ENCODE measurements around the gene LYPD5.

Gene LYPD5

GRCh38 chr19:43760941-43761340 is 41.3 kb downstream of the LYPD5 start:
- FAIRE-seq (no peak), DNase-seq (ENCODE audit: insufficient read length) (no peak)
- no peak for TF ChIP-seq POLR2AphosphoS5 (IDR thresholded peaks at IDR 0.05; ENCODE audit: low read depth, low read length)
- no peak for TF ChIP-seq POLR2A (IDR thresholded peaks at IDR 0.05; ENCODE audit: low read depth, low read length)
- no peak for TF ChIP-seq TAF1 (IDR thresholded peaks at IDR 0.05; ENCODE audit: borderline replicate concordance, low read depth, low read length)

GRCh38 chr19:43759515-43759914 is 42.7 kb downstream of the LYPD5 start:
- no peak for TF ChIP-seq POLR2AphosphoS5 (IDR thresholded peaks at IDR 0.05; ENCODE audit: low read depth, low read length)
- FAIRE-seq (peak; percentile 44), DNase-seq (ENCODE audit: insufficient read length) (no peak)

GRCh38 chr19:43755256-43755801 is 46.9 kb downstream of the LYPD5 start:
- DNase-seq (ENCODE audit: insufficient read length) (no peak), FAIRE-seq (peak; percentile 80)
- peak; percentile 26 for TF ChIP-seq POLR2A (IDR thresholded peaks at IDR 0.05; ENCODE audit: low read depth, low read length)
- no peak; the same call in 1 of the 2 replicates for TF ChIP-seq TAF1 (IDR thresholded peaks at IDR 0.05; ENCODE audit: borderline replicate concordance, low read depth, low read length)
- TF ChIP-seq POLR2AphosphoS5 (IDR thresholded peaks at IDR 0.05; ENCODE audit: low read depth, low read length) = peak; percentile 61

GRCh38 chr19:43754503-43755255 is 47.6 kb downstream of the LYPD5 start, which contains the start of gene SMG9:
Gene SMG9, minus strand, starts transcription at chr19:43754962. Its CDS starts 4,221 bp downstream, at chr19:43750741.
- TF ChIP-seq POLR2AphosphoS5 (IDR thresholded peaks at IDR 0.05; ENCODE audit: low read depth, low read length) = peak; percentile 93
- TF ChIP-seq POLR2A (IDR thresholded peaks at IDR 0.05; ENCODE audit: low read depth, low read length) = peak; percentile 79
- peak; percentile 59; the same call in 1 of the 2 replicates for TF ChIP-seq TAF1 (IDR thresholded peaks at IDR 0.05; ENCODE audit: borderline replicate concordance, low read depth, low read length)
- DNase-seq (ENCODE audit: insufficient read length) (peak; percentile 82), FAIRE-seq (peak; percentile 94)

- DNase-seq (ENCODE audit: insufficient read length) (no peak), FAIRE-seq (no peak)
- peak; percentile 47; the same call in 1 of the 2 replicates for TF ChIP-seq POLR2A (IDR thresholded peaks at IDR 0.05; ENCODE audit: low read depth, low read length)
- no peak for TF ChIP-seq TAF1 (IDR thresholded peaks at IDR 0.05; ENCODE audit: borderline replicate concordance, low read depth, low read length)
- TF ChIP-seq POLR2AphosphoS5 (IDR thresholded peaks at IDR 0.05; ENCODE audit: low read depth, low read length) = no peak
These were observed 48.1 kb downstream of the LYPD5 start for GRCh38 chr19:43754253-43754502.

- DNase-seq (ENCODE audit: insufficient read length) (no peak), FAIRE-seq (no peak)
- TF ChIP-seq POLR2AphosphoS5 (IDR thresholded peaks at IDR 0.05; ENCODE audit: low read depth, low read length) (no peak), POLR2A (IDR thresholded peaks at IDR 0.05; ENCODE audit: low read depth, low read length) (no peak), TAF1 (IDR thresholded peaks at IDR 0.05; ENCODE audit: borderline replicate concordance, low read depth, low read length) (no peak)
These were observed 49.9 kb downstream of the LYPD5 start for GRCh38 chr19:43752287-43752875.

GRCh38 chr19:43751466-43752220 is 50.6 kb downstream of the LYPD5 start:
- DNase-seq (ENCODE audit: insufficient read length) = no peak
- FAIRE-seq = peak; percentile 81
- TF ChIP-seq POLR2A (IDR thresholded peaks at IDR 0.05; ENCODE audit: low read depth, low read length) = no peak; the same call in 1 of the 2 replicates
- no peak for TF ChIP-seq POLR2AphosphoS5 (IDR thresholded peaks at IDR 0.05; ENCODE audit: low read depth, low read length)
- no peak for TF ChIP-seq TAF1 (IDR thresholded peaks at IDR 0.05; ENCODE audit: borderline replicate concordance, low read depth, low read length)

- DNase-seq (ENCODE audit: insufficient read length) = no peak
- FAIRE-seq = no peak
- TF ChIP-seq TAF1 (IDR thresholded peaks at IDR 0.05; ENCODE audit: borderline replicate concordance, low read depth, low read length) (no peak), POLR2AphosphoS5 (IDR thresholded peaks at IDR 0.05; ENCODE audit: low read depth, low read length) (no peak)
These were observed 52.3 kb downstream of the LYPD5 start for GRCh38 chr19:43749898-43750297.

GRCh38 chr19:43749152-43749551 is 53.1 kb downstream of the LYPD5 start:
- DNase-seq (ENCODE audit: insufficient read length) (no peak), FAIRE-seq (no peak)
- TF ChIP-seq POLR2A (IDR thresholded peaks at IDR 0.05; ENCODE audit: low read depth, low read length) = no peak
- no peak for TF ChIP-seq TAF1 (IDR thresholded peaks at IDR 0.05; ENCODE audit: borderline replicate concordance, low read depth, low read length)
- TF ChIP-seq POLR2AphosphoS5 (IDR thresholded peaks at IDR 0.05; ENCODE audit: low read depth, low read length) = no peak

GRCh38 chr19:43748685-43749084 is 53.6 kb downstream of the LYPD5 start:
- no peak for TF ChIP-seq POLR2A (IDR thresholded peaks at IDR 0.05; ENCODE audit: low read depth, low read length)
- no peak for TF ChIP-seq POLR2AphosphoS5 (IDR thresholded peaks at IDR 0.05; ENCODE audit: low read depth, low read length)
- no peak for TF ChIP-seq TAF1 (IDR thresholded peaks at IDR 0.05; ENCODE audit: borderline replicate concordance, low read depth, low read length)
- DNase-seq (ENCODE audit: insufficient read length) = no peak
- FAIRE-seq = no peak

GRCh38 chr19:43748205-43748594 is 54.0 kb downstream of the LYPD5 start:
- DNase-seq (ENCODE audit: insufficient read length) (no peak), FAIRE-seq (peak; percentile 17)
- no peak for TF ChIP-seq TAF1 (IDR thresholded peaks at IDR 0.05; ENCODE audit: borderline replicate concordance, low read depth, low read length)
- TF ChIP-seq POLR2AphosphoS5 (IDR thresholded peaks at IDR 0.05; ENCODE audit: low read depth, low read length) = no peak
- TF ChIP-seq POLR2A (IDR thresholded peaks at IDR 0.05; ENCODE audit: low read depth, low read length) = no peak

All from GM12892 (cell line).